Glomerular endothelial cell (primary cell): ENCODE data around the gene TRAT1. TPM values are rescaled to one million over a fixed set of nuclear protein-coding genes. Genes with fewer than 3 reads are reported as not detected.

Experiments used
- DNase-seq: peaks from one replicate; pipeline ENCODE4 v3.0.0-alpha.2; 2011; ENCODE audit warnings: low read depth, low spot score; ENCODE audit errors: extremely low read depth
- total RNA-seq: library from RNA; depleted of rRNA; stranded (reverse); fragments of >200 nt; gene quantifications from 2 replicates; pipeline ENCODE4 v1.2.3, GENCODE V29; 2015

The TRAT1 gene
- total RNA-seq, 1 donor from 2014 or later, result not detected

GRCh38 chr3:108849075-108849474, 26.5 kb downstream of the TRAT1 start:
- DNase-seq, result no peak

- DNase-seq, result no peak
Measured at GRCh38 chr3:108861401-108861800, 38.8 kb downstream of the TRAT1 start.

GRCh38 chr3:108862865-108863798, 40.5 kb downstream of the TRAT1 start:
- DNase-seq, result no peak

- DNase-seq, result no peak
Measured at GRCh38 chr3:108863799-108864135, 41.2 kb downstream of the TRAT1 start.

- DNase-seq, result no peak
Measured at GRCh38 chr3:108877901-108878300, 55.3 kb downstream of the TRAT1 start.

GRCh38 chr3:108879915-108880314, 57.3 kb downstream of the TRAT1 start:
- DNase-seq, result no peak

- no peak for DNase-seq
Measured at GRCh38 chr3:108882762-108883161, 60.2 kb downstream of the TRAT1 start.

- DNase-seq, result no peak
Measured at GRCh38 chr3:108883373-108883772, 60.8 kb downstream of the TRAT1 start.

GRCh38 chr3:108887121-108887520, 64.5 kb downstream of the TRAT1 start:
- DNase-seq, result no peak

- no peak for DNase-seq
Measured at GRCh38 chr3:108887777-108888176, 65.2 kb downstream of the TRAT1 start.

GRCh38 chr3:108891833-108892232, 69.2 kb downstream of the TRAT1 start:
- DNase-seq, result no peak

GRCh38 chr3:108894981-108895380, 72.4 kb downstream of the TRAT1 start:
- no peak for DNase-seq

- DNase-seq, result no peak
Measured at GRCh38 chr3:108897883-108898282, 75.3 kb downstream of the TRAT1 start.

- DNase-seq, result no peak
Measured at GRCh38 chr3:108899530-108899929, 76.9 kb downstream of the TRAT1 start.

Other genes with a start within 250 kb of the TRAT1 start
- 5.0 and 12.0 TPM in 2 replicates for gene CIP2A, start 233.3 kb upstream of the TRAT1 start, total RNA-seq
- 5.8 TPM in 2 replicates for gene DZIP3, start 233.1 kb upstream of the TRAT1 start, total RNA-seq
- not detected in 2 replicates for gene RETNLB, start 65.4 kb upstream of the TRAT1 start, total RNA-seq
- gene GUCA1C, start 131.1 kb downstream of the TRAT1 start, total RNA-seq, result not detected in 2 replicates